ENCODE measurements around the gene GID8. TPM values are rescaled to one million over a fixed set of nuclear protein-coding genes. Genes with fewer than 3 reads are reported as not detected.
A peak's percentile ranks its signal among the peaks of the same experiment; 100 is the strongest.

GID8 gene
- total and polyA plus RNA-seq, 2 of the 13 experiments (the other 11 are each of a cell fraction or from before 2014, with no cell fraction given) = 39.6 to 59.8 TPM

DNA sequence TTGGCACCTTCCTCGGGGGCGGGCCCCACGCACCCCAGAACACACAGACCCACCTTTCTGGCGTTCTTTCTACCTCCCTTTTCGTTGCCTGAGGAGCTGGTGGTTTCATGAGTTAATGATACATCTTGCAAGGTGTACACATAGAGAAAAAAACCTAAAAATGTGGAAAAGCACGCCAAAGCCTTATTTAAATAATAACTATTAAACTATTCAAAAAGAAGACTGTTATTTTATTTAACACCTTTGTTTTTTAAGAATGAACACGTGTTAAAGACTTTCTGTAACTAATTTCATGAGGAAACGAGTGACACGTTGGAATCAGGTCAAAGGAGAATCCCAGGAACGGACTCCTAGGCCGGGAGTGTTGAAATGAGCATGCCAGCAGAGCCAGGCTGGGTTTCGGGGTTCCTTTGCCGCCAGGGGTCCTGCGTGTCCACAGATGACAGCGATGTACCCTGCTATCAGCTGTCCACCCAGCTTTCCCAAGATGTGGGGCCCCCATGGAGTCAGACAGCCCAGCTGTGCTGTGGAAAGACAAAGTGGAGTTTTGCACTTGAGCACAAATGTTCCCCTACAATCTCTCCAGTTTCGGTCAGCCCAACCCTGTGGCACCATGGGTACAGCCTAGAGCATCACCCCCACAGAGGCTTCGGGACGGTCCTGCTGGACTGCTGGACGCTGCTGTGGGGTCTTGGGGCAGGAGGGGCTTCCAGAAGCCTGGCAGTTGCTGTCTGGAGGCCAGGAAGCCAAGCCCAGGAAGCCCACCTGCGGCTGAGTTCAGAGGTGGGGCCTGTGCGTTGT is 30.6 kb downstream of the GID8 start (continued):
- TF ChIP-seq, protein P1, sequence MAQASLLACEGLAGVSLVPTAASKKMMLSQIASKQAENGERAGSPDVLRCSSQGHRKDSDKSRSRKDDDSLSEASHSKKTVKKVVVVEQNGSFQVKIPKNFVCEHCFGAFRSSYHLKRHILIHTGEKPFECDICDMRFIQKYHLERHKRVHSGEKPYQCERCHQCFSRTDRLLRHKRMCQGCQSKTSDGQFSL (CRISPR knock-in tag; IDR thresholded peaks at IDR 0.05) = 0 out of 2 replicates have a peak, but pooled peaks have one; percentile 60
- TF ChIP-seq, protein P2, sequence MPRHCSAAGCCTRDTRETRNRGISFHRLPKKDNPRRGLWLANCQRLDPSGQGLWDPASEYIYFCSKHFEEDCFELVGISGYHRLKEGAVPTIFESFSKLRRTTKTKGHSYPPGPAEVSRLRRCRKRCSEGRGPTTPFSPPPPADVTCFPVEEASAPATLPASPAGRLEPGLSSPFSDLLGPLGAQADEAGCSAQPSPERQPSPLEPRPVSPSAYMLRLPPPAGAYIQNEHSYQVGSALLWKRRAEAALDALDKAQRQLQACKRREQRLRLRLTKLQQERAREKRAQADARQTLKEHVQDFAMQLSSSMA (CRISPR knock-in tag; IDR thresholded peaks at IDR 0.05) = 0 out of 2 replicates have a peak, but pooled peaks have one; percentile 29
- TF ChIP-seq POLR2AphosphoS2 (IDR thresholded peaks at IDR 0.05; ENCODE audit: low read depth, low read length) (peak; percentile 45; the same call in 1 of the 2 replicates), ZIK1 (CRISPR knock-in tag; IDR thresholded peaks at IDR 0.05; ENCODE audit: borderline replicate concordance, low read depth) (no peak), ZC3H13 (CRISPR knock-in tag; IDR thresholded peaks at IDR 0.05) (peak; percentile 93), ZNF577 (CRISPR knock-in tag; IDR thresholded peaks at IDR 0.05; ENCODE audit: borderline replicate concordance, low read depth) (no peak), ZFX (CRISPR knock-in tag; IDR thresholded peaks at IDR 0.05; ENCODE audit: low read depth) (peak; percentile 43; the same call in 1 of the 2 replicates), ATF7-NPFF (CRISPR knock-in tag; IDR thresholded peaks at IDR 0.05; ENCODE audit: low read depth) (peak; percentile 52; the same call in 1 of the 2 replicates), ZNF777 (CRISPR knock-in tag; IDR thresholded peaks at IDR 0.05) (0 out of 2 replicates have a peak, but pooled peaks have one; percentile 23), ZNF761 (CRISPR knock-in tag; conservative IDR thresholded peaks at IDR 0.05) (0 out of 2 replicates have a peak, but pooled peaks have one; percentile 18)
- TF ChIP-seq, protein P3, sequence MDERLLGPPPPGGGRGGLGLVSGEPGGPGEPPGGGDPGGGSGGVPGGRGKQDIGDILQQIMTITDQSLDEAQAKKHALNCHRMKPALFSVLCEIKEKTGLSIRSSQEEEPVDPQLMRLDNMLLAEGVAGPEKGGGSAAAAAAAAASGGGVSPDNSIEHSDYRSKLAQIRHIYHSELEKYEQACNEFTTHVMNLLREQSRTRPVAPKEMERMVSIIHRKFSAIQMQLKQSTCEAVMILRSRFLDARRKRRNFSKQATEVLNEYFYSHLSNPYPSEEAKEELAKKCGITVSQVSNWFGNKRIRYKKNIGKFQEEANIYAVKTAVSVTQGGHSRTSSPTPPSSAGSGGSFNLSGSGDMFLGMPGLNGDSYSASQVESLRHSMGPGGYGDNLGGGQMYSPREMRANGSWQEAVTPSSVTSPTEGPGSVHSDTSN (CRISPR knock-in tag; IDR thresholded peaks at IDR 0.05) = no peak
- TF ChIP-seq, protein P4, sequence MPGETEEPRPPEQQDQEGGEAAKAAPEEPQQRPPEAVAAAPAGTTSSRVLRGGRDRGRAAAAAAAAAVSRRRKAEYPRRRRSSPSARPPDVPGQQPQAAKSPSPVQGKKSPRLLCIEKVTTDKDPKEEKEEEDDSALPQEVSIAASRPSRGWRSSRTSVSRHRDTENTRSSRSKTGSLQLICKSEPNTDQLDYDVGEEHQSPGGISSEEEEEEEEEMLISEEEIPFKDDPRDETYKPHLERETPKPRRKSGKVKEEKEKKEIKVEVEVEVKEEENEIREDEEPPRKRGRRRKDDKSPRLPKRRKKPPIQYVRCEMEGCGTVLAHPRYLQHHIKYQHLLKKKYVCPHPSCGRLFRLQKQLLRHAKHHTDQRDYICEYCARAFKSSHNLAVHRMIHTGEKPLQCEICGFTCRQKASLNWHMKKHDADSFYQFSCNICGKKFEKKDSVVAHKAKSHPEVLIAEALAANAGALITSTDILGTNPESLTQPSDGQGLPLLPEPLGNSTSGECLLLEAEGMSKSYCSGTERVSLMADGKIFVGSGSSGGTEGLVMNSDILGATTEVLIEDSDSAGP (CRISPR knock-in tag; IDR thresholded peaks at IDR 0.05; ENCODE audit: borderline replicate concordance) = peak; percentile 37; the same call in 1 of the 2 replicates
- TF ChIP-seq, protein P5, sequence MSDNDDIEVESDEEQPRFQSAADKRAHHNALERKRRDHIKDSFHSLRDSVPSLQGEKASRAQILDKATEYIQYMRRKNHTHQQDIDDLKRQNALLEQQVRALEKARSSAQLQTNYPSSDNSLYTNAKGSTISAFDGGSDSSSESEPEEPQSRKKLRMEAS (IDR thresholded peaks at IDR 0.05) = 0 out of 2 replicates have a peak, but pooled peaks have one; percentile 15
- TF ChIP-seq, protein P6, sequence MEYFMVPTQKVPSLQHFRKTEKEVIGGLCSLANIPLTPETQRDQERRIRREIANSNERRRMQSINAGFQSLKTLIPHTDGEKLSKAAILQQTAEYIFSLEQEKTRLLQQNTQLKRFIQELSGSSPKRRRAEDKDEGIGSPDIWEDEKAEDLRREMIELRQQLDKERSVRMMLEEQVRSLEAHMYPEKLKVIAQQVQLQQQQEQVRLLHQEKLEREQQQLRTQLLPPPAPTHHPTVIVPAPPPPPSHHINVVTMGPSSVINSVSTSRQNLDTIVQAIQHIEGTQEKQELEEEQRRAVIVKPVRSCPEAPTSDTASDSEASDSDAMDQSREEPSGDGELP (IDR thresholded peaks at IDR 0.05; ENCODE audit: borderline replicate concordance, low read depth) = peak; percentile 74
- TF ChIP-seq, protein P7, sequence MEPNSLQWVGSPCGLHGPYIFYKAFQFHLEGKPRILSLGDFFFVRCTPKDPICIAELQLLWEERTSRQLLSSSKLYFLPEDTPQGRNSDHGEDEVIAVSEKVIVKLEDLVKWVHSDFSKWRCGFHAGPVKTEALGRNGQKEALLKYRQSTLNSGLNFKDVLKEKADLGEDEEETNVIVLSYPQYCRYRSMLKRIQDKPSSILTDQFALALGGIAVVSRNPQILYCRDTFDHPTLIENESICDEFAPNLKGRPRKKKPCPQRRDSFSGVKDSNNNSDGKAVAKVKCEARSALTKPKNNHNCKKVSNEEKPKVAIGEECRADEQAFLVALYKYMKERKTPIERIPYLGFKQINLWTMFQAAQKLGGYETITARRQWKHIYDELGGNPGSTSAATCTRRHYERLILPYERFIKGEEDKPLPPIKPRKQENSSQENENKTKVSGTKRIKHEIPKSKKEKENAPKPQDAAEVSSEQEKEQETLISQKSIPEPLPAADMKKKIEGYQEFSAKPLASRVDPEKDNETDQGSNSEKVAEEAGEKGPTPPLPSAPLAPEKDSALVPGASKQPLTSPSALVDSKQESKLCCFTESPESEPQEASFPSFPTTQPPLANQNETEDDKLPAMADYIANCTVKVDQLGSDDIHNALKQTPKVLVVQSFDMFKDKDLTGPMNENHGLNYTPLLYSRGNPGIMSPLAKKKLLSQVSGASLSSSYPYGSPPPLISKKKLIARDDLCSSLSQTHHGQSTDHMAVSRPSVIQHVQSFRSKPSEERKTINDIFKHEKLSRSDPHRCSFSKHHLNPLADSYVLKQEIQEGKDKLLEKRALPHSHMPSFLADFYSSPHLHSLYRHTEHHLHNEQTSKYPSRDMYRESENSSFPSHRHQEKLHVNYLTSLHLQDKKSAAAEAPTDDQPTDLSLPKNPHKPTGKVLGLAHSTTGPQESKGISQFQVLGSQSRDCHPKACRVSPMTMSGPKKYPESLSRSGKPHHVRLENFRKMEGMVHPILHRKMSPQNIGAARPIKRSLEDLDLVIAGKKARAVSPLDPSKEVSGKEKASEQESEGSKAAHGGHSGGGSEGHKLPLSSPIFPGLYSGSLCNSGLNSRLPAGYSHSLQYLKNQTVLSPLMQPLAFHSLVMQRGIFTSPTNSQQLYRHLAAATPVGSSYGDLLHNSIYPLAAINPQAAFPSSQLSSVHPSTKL (CRISPR knock-in tag; IDR thresholded peaks at IDR 0.05) = no peak
- TF ChIP-seq, protein P8, sequence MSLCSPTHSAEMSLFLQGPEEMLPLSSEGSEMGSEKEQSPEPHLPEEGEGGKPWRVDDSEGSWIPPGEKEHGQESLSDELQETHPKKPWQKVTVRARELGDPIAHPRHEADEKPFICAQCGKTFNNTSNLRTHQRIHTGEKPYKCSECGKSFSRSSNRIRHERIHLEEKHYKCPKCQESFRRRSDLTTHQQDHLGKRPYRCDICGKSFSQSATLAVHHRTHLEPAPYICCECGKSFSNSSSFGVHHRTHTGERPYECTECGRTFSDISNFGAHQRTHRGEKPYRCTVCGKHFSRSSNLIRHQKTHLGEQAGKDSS (CRISPR knock-in tag; IDR thresholded peaks at IDR 0.05; ENCODE audit: borderline replicate concordance, low read depth) = peak; percentile 61; the same call in 1 of the 2 replicates
